Neural progenitor cell (in vitro differentiated cells): ENCODE data around the gene C3AR1.

ENCODE experiments used
- CTCF ChIP-seq: fragments of 200-600 bp; sonication (generic); IDR thresholded peaks from 2 replicates; pipeline ENCODE4 v1.5.1; 2017; ENCODE audit warnings: antibody characterized with exemption, mild to moderate bottlenecking
- EZH2 ChIP-seq: fragments of 200-600 bp; sonication (generic); IDR thresholded peaks from 2 replicates; pipeline ENCODE4 v1.6.1; 2017; ENCODE audit warnings: antibody characterized with exemption, mild to moderate bottlenecking, moderate library complexity
- EZH2phosphoT487 ChIP-seq: fragments of 200-600 bp; sonication (generic); IDR thresholded peaks from 2 replicates; pipeline ENCODE4 v1.6.1; 2017; ENCODE audit warnings: antibody characterized with exemption

- TF ChIP-seq CTCF, result no peak
- no peak for TF ChIP-seq EZH2phosphoT487
- TF ChIP-seq EZH2, result no peak
These were observed 27.1 kb upstream of the C3AR1 start for GRCh38 chr12:8093291-8093690.
